ENCODE measurements around the gene KAT2A. TPM values are rescaled to one million over a fixed set of nuclear protein-coding genes. Genes with fewer than 3 reads are reported as not detected.

KAT2A gene
- total and polyA plus RNA-seq, 9 of the 15 experiments (the other 6 are each of a cell fraction or from before 2014, with no cell fraction given) = 1.5 to 80.4 (median 31.9) TPM

GRCh38 chr17:42122371-42123303 lies 1.5 kb upstream of the KAT2A start, which contains the start of gene HSPB9:
Gene HSPB9 (plus strand): TSS chr17:42122804. CDS start chr17:42122851, 47 bp downstream.
- H3K9me1 ChIP-seq (ENCODE audit: control insufficient read depth, insufficient read depth, low read length) = peaks cover 3% of the 10 kb centered on the region
- H3K9me3 ChIP-seq (replicated peaks; ENCODE audit: control insufficient read depth, insufficient read depth, low read depth, low read length) = no peaks in the 10 kb centered on the region
- H4K20me1 ChIP-seq (replicated peaks; ENCODE audit: control insufficient read depth, insufficient read depth, low read length) = no peaks in the 10 kb centered on the region
- 94% methylated on average over 48 of the region's 61 CpGs for WGBS (ENCODE audit: insufficient coverage, low coverage, missing lambda C conversion rate)
- no peaks in the 10 kb centered on the region for H3K27me3 ChIP-seq (ENCODE audit: control insufficient read depth in 2 of 2, insufficient read depth in 2 of 2, low read length in 2 of 2)
- FAIRE-seq (no peak), ATAC-seq (no peak), DNase-seq (ENCODE audit: extremely low read depth in 1 of 4, low spot score in 3 of 4) (no peak)
- H3K9ac ChIP-seq (ENCODE audit: insufficient read depth in 1 of 2, low read depth in 2 of 2, low read length in 2 of 2) = peak within 1 kb of the TSS in 1 of 2 experiments; percentile 89; a peak in 3 of 4 replicates
- H3K36me3 ChIP-seq (ENCODE audit: control insufficient read depth, insufficient read depth, low read length) = peaks cover 58% of the 10 kb centered on the region
- BruUV-seq (replicated peaks) = no TSS peak
- peaks cover 10% of the 10 kb centered on the region; the same call in 2 of the 3 replicates for H3K79me2 ChIP-seq (ENCODE audit: control insufficient read depth, insufficient read depth, low read length)
- H3K4me1 ChIP-seq (replicated peaks in 1 of 2; ENCODE audit: control insufficient read depth in 2 of 2, insufficient read depth in 2 of 2, low read length in 2 of 2) = peaks cover 13 to 37% of the 10 kb centered on the region in 2 experiments
- POLR2A ChIA-PET = no interaction called here
- CTCF ChIA-PET (ENCODE audit: low intra/inter-chr PET ratio) = no interaction called here
- peak within 1 kb of the TSS; percentile 86 for H2AFZ ChIP-seq (ENCODE audit: low read depth, low read length)
- peak within 1 kb of the TSS; percentile 50 for H3K4me2 ChIP-seq (ENCODE audit: insufficient read depth, low read length)
- intact Hi-C loops (cut with micrococcal nuclease) = no loop called here
- no peak within 1 kb of the TSS for H3K4me3 ChIP-seq
- in situ Hi-C loops (cut with MboI) = loop anchor here (25.0 kb wide), 1 partner anchor 385 kb away; the partner anchor contains the start of gene HAP1
- peak within 1 kb of the TSS; percentile 67 for H3K27ac ChIP-seq (ENCODE audit: extremely low read depth, low read depth, low read length)
- TF ChIP-seq POLR2G (IDR thresholded peaks at IDR 0.05; ENCODE audit: low read depth, low read length) (peak; percentile 55), RBM22 (IDR thresholded peaks at IDR 0.05; ENCODE audit: low read depth, low read length, poor library complexity, severe bottlenecking) (peak; percentile 26), ZNF253 (CRISPR knock-in tag; conservative IDR thresholded peaks at IDR 0.05) (no peak)
- TF ChIP-seq, protein P1, sequence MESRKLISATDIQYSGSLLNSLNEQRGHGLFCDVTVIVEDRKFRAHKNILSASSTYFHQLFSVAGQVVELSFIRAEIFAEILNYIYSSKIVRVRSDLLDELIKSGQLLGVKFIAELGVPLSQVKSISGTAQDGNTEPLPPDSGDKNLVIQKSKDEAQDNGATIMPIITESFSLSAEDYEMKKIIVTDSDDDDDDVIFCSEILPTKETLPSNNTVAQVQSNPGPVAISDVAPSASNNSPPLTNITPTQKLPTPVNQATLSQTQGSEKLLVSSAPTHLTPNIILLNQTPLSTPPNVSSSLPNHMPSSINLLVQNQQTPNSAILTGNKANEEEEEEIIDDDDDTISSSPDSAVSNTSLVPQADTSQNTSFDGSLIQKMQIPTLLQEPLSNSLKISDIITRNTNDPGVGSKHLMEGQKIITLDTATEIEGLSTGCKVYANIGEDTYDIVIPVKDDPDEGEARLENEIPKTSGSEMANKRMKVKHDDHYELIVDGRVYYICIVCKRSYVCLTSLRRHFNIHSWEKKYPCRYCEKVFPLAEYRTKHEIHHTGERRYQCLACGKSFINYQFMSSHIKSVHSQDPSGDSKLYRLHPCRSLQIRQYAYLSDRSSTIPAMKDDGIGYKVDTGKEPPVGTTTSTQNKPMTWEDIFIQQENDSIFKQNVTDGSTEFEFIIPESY (CRISPR knock-in tag; IDR thresholded peaks at IDR 0.05) = peak; percentile 64
